IPS DF 19.7 (cell line): ENCODE results near the gene COL26A1.

Experiments
- DNase-seq: peaks from one replicate; pipeline ENCODE4 v3.0.0-alpha.2; 2013; ENCODE audit warnings: low read depth, low spot score

COL26A1 gene

GRCh38 chr7:101565601-101566209 lies 203.0 kb downstream of the COL26A1 start:
- DNase-seq: no peak

DNA sequence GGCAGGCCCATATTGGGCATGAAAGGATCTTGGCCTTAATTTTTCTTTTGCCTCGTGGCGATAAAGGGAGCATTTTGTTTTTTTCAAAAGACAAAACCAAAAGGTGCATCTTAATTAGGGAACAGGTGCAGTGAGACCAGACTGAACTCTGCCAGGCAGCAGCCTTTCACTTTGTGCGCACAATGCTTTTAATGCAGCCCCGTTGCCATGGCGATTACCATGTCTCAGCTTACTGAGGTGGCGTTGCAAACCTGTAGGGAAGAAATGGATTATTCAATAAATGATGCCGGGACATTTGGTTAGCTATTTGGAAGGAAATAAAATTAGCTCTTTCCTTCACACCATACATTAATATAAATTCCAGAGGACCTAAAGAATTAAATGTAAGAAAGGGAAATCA lies 204.6 kb downstream of the COL26A1 start:
- no peak for DNase-seq

GRCh38 chr7:101572156-101572555 lies 209.5 kb downstream of the COL26A1 start:
- DNase-seq: no peak

DNA sequence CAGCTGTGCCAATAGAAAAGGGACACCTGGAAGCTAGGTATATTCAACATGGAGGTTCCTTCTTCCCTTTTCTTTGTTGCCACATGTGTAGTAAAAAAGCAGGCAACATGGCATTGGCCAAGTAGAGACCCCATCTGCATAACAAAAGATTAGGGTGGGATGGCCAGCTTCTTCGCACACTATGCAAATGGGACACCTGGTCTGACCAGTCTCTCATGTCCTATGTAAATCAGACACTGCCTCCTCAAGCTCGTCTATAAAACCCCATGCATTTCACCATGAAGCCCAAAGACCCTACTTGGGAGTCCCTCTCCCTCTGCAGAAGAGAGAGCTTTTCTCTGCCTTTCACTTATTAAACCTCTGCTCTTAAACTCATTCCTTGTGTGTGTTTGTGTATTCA lies 212.5 kb downstream of the COL26A1 start:
- peak; percentile 99 for DNase-seq

- no peak for DNase-seq
These were observed 213.0 kb downstream of the COL26A1 start for GRCh38 chr7:101575721-101576120.

- DNase-seq: no peak
These were observed 214.3 kb downstream of the COL26A1 start for GRCh38 chr7:101576998-101577397.

DNA sequence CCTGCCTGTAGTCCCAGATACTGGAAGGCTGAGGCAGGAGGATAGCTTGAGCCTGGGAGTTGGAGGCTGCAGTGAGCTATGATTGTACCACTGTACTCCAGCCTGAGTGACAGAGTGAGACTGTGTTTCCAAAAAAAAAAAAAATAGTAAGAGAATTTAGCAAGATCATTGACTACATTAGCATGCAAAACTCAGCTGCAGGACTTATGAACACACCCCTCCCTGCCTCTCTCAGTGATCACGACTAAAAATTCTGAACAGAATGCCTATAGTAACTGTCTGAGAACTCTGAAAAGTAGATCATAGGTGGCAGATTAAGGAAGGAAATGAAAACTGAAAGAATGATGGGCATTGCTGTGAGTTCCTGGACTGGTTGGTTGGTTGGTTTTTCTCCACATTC lies 215.9 kb downstream of the COL26A1 start:
- DNase-seq: no peak

- no peak for DNase-seq
These were observed 217.9 kb downstream of the COL26A1 start for GRCh38 chr7:101580596-101580995.

DNA sequence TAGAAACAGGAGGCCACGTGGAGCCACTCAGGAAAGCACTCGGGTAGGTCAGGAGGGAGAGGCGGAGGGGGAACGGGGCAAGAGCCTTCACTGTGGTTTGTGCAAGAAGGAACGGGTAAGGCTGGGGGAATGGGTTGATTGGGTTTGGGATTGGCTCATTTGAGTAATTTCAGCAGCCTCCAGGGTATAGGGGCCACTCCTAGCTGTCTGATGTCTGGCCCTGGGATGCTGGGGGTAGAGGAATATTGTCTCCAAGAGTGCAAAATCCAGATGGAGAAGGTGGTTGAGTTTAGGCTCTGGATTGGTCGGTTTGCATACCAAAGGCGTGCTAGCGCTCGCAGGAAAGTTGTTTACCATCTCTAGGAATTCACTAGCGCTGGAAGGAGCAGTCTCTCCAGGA lies 219.2 kb downstream of the COL26A1 start:
- no peak for DNase-seq

- DNase-seq: no peak
These were observed 220.3 kb downstream of the COL26A1 start for GRCh38 chr7:101582971-101583370.

DNA sequence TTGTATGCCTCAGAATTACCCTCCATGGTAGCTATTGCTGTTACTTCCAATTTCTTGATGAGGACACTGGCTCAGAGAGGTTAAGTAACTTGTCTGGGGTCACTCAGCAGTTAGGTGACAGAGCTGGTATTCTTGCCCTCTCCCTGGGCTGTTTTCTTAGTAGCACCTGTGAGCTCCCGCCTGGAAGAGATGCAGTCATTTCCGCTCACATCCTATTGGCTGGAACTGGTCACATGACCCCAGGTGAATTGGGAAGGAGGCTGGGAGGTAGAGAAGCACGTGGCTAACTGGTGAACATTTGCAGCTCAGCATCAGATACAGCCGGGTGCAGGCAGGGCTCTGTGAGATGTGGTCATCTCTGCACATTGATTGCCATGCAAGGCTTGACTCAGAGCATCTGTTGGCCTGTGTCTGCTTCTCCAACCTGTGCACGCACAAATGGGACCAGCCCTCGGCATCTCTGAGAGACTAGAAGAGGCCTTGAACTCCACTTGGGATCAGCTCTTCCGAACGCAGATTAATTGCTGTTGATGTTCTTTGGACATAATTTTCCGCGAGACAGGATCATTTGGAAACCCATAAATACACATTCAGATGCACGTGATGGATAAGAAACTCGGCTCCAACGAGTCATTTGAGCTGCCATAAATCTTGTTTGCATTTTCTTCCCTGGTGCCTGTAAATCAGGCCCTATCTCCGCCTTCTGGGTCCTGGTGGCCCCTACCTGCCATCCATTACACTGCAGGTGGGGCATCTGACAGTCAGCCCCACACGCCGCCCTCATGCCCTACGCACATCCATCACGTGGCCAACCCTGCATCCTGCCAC lies 223.6 kb downstream of the COL26A1 start:
- peak; percentile 48 for DNase-seq

GRCh38 chr7:101586906-101587677 lies 224.4 kb downstream of the COL26A1 start:
- no peak for DNase-seq

GRCh38 chr7:101588131-101588935 lies 225.7 kb downstream of the COL26A1 start:
- DNase-seq: no peak

GRCh38 chr7:101589052-101589451 lies 226.4 kb downstream of the COL26A1 start:
- no peak for DNase-seq

- DNase-seq: no peak
These were observed 227.4 kb downstream of the COL26A1 start for GRCh38 chr7:101589976-101590662.

- DNase-seq: no peak
These were observed 228.2 kb downstream of the COL26A1 start for GRCh38 chr7:101590663-101591435.

- DNase-seq: no peak
These were observed 228.8 kb downstream of the COL26A1 start for GRCh38 chr7:101591504-101591903.

GRCh38 chr7:101593556-101593955 lies 230.9 kb downstream of the COL26A1 start:
- no peak for DNase-seq

DNA sequence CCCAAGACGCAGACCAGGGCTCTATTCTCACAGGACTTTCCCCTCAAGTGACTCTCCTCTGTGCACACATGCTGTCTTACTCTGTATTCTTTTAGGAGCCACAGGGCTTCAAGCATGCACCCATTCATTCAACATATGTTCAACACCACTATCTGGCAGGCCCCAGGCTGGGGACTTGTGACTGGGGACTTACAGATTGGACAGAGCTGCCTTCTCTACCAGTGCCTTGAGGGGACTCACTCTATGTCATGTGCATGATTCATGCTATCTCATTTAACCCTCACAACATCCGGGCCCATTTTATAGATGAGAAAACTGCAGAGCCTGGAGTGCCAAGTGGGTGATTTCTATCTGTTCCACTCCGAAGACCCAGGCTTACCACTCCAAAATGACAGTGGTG lies 232.1 kb downstream of the COL26A1 start:
- DNase-seq: no peak

DNA sequence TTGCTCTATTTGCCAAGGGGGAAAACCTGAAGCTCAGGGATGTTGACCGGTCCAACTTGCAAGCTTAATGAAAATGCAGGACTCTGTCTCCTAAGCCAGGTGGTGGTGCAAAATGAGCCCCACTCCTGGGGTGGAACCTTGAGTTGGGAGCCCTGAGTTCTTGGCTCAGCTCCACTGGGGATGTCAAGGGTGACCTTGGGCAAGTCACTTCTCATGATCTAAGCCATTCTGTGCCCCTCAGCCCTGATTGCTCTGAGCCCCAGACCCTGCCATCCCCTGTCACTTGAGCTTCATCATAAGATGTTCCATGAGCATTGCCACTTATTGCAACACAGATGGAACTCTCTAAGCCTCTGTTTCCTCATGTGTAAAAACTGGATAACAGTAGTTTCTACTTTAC lies 232.6 kb downstream of the COL26A1 start:
- DNase-seq: no peak
